SK-N-MC (cell line): Measurements from ENCODE around the gene BHLHE23.

Experiments used
- EZH2 ChIP-seq: fragments of 200-600 bp; sonication (generic); IDR thresholded peaks from one replicate; pipeline ENCODE4 v1.6.1; 2017; ENCODE audit warnings: antibody characterized with exemption
- FOXP2 ChIP-seq: optimal IDR thresholded peaks from 2 replicates; pipeline ENCODE3; 2011; ENCODE audit warnings: mild to moderate bottlenecking, moderate library complexity; ENCODE audit not compliant: insufficient read depth; ENCODE audit errors: extremely low read length, control extremely low read depth
- POLR2AphosphoS5 ChIP-seq: IDR thresholded peaks from 2 replicates; pipeline ENCODE4 v1.6.1; 2012; ENCODE audit warnings: mild to moderate bottlenecking, low read depth, low read length, borderline replicate concordance

DNA sequence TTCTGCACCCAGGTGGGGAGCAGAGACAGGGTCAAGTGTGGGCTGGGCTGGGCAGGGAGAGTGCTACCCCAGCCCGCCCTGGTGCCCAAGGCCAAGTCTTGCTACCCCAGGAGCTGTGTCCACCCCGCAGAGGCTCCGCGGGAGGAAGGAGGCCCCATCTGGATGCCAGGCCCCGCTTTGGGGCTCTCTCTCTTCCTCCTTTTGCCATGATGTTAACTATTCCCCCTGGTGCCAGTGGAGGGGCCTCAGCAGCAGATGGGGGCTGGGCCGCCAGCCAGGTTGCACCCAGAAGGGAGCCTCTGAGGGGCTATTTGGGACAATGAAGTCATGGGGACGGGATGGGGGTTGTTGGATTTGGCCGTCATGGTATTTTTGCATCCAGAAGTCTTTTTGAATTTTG, 45.0 kb downstream of the BHLHE23 start:
- no peak for TF ChIP-seq POLR2AphosphoS5
- no peak for TF ChIP-seq EZH2
- TF ChIP-seq FOXP2, result no peak
